ENCODE results near the gene KRT84.

- TF ChIP-seq CTCF (IDR thresholded peaks at IDR 0.05) (no peak), POLR2A (IDR thresholded peaks at IDR 0.05) (no peak)
Measured at GRCh38 chr12:52389313-52390207, 4.1 kb upstream of the KRT84 start.
